ENCODE results near the gene TTC39B.

DNA sequence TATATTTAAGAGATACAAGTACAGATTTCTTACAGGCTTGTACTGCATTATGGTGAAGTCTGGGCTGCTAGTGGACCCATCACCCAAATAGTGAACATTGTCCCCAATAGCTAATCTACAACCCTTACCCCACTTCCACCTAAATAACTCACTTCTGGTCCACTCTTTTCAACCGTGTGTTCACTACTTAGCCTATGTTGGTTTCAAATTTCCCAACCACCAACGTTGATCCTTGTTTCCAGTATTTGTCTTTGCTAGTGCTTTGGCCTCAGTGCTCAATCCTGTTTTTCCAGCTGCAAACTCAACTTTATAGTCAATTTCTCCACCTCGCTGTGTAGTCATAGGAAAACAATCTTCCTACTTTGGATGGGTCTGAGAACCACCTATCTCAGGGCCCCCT is 45.3 kb upstream of the TTC39B start:
- TF ChIP-seq EZH2 (IDR thresholded peaks at IDR 0.05; ENCODE audit: borderline replicate concordance, low read length) = no peak
- TF ChIP-seq, protein P1, sequence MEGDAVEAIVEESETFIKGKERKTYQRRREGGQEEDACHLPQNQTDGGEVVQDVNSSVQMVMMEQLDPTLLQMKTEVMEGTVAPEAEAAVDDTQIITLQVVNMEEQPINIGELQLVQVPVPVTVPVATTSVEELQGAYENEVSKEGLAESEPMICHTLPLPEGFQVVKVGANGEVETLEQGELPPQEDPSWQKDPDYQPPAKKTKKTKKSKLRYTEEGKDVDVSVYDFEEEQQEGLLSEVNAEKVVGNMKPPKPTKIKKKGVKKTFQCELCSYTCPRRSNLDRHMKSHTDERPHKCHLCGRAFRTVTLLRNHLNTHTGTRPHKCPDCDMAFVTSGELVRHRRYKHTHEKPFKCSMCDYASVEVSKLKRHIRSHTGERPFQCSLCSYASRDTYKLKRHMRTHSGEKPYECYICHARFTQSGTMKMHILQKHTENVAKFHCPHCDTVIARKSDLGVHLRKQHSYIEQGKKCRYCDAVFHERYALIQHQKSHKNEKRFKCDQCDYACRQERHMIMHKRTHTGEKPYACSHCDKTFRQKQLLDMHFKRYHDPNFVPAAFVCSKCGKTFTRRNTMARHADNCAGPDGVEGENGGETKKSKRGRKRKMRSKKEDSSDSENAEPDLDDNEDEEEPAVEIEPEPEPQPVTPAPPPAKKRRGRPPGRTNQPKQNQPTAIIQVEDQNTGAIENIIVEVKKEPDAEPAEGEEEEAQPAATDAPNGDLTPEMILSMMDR (IDR thresholded peaks at IDR 0.05; ENCODE audit: low read length) = no peak

Data from OCI-LY1 (cell line).